Fibroblast of lung (primary cell): Measurements from ENCODE around the gene KAT2B. TPM values are rescaled to one million over a fixed set of nuclear protein-coding genes. Genes with fewer than 3 reads are reported as not detected.

Experiments
- DNase-seq, 2 donors: peaks; one replicate each; pipeline versions ENCODE4 v3.0.0 to v3.0.0-alpha.2; 2010; ENCODE audit warnings: low read depth in 2 of 2
- H2AFZ ChIP-seq: 2 replicates; pipeline ENCODE4 v1.5.1; 2012; ENCODE audit warnings: low read length, control low read depth, inconsistent platforms
- H3K27ac ChIP-seq: 2 replicates; pipeline ENCODE4 v1.5.1; 2011; ENCODE audit warnings: low read length, control low read depth; ENCODE audit not compliant: insufficient read depth
- H3K27me3 ChIP-seq: 2 replicates; pipeline ENCODE4 v1.5.1; 2011; ENCODE audit warnings: mild to moderate bottlenecking, low read length; ENCODE audit not compliant: control insufficient read depth, insufficient read depth
- H3K36me3 ChIP-seq: 2 replicates; pipeline ENCODE4 v1.5.1; 2011; ENCODE audit warnings: low read length; ENCODE audit not compliant: control insufficient read depth, insufficient read depth
- H3K4me1 ChIP-seq: 2 replicates; pipeline ENCODE4 v1.5.1; 2011; ENCODE audit warnings: low read length; ENCODE audit not compliant: control insufficient read depth, insufficient read depth; ENCODE audit errors: extremely low read depth
- H3K4me2 ChIP-seq: 2 replicates; pipeline ENCODE4 v1.5.1; 2011; ENCODE audit warnings: low read length, control low read depth; ENCODE audit not compliant: insufficient read depth; ENCODE audit errors: extremely low read depth
- H3K4me3 ChIP-seq, 4 experiments: fragments of 200-600 bp in 1 of 4; sonication (generic) in 1 of 4; replicated peaks in 1 of 4; 2 replicates each; pipeline ENCODE4 v1.5.1; 2011 to 2016; ENCODE audit warnings: low read length in 4 of 4, low read depth in 3 of 4, mild to moderate bottlenecking in 3 of 4, control low read depth in 2 of 4, inconsistent platforms in 1 of 4, mixed read lengths in 1 of 4; ENCODE audit not compliant: insufficient read depth in 1 of 4; ENCODE audit errors: control extremely low read depth in 1 of 4
- H3K79me2 ChIP-seq: 2 replicates; pipeline ENCODE4 v1.5.1; 2012; ENCODE audit warnings: mild to moderate bottlenecking, low read length, inconsistent platforms; ENCODE audit not compliant: control insufficient read depth, insufficient read depth
- H3K9ac ChIP-seq: 2 replicates; pipeline ENCODE4 v1.5.1; 2011; ENCODE audit warnings: mild to moderate bottlenecking, low read length, control low read depth; ENCODE audit not compliant: insufficient read depth
- H3K9me3 ChIP-seq: 2 replicates; pipeline ENCODE4 v1.5.1; 2012; ENCODE audit warnings: low read depth, low read length; ENCODE audit not compliant: control insufficient read depth, insufficient read depth
- H4K20me1 ChIP-seq: 2 replicates; pipeline ENCODE4 v1.5.1; 2011; ENCODE audit warnings: low read length; ENCODE audit not compliant: control insufficient read depth, insufficient read depth; ENCODE audit errors: extremely low read depth
- EZH2 ChIP-seq: IDR thresholded peaks from 2 replicates; pipeline ENCODE4 v1.5.1; 2012; ENCODE audit warnings: low read length, control low read depth, mild to moderate bottlenecking; ENCODE audit errors: missing control alignments
- polyA plus RNA-seq, 2 donors: library from polyadenylated mRNA; depleted of rRNA in 1 of 2; stranded (reverse) in 1 of 2; unstranded in 1 of 2; fragments of >200 nt; gene quantifications; 2 replicates each; pipeline ENCODE4 v1.2.1, GENCODE V29; 2011 to 2012; ENCODE audit warnings: missing spikeins in 1 of 2
- total RNA-seq: library from RNA; depleted of rRNA; stranded (reverse); fragments of >200 nt; gene quantifications from 2 replicates; pipeline ENCODE4 v1.2.1, GENCODE V29; 2014
- TF ChIP-seq, protein P1 (sequence below), 2 donors: IDR thresholded peaks in 1 of 2; conservative IDR thresholded peaks in 1 of 2; 1 replicate in 1 of 2; 2 replicates in 1 of 2; pipeline ENCODE4 v1.5.1; 2011 to 2012; ENCODE audit warnings: low read length in 2 of 2, control low read depth in 1 of 2, inconsistent platforms in 1 of 2, low read depth in 1 of 2, mild to moderate bottlenecking in 1 of 2

The KAT2B gene
- total and polyA plus RNA-seq, 2 donors (not counting 1 experiment from before 2014, with no cell fraction given): 9.1 to 14.7 TPM

- Histone ChIP-seq H3K9me3 (no peaks in the 10 kb centered on the region), H4K20me1 (no peaks in the 10 kb centered on the region), H3K36me3 (no peaks in the 10 kb centered on the region), H3K4me3 (no peak overlapping the region), H3K27me3 (no peaks in the 10 kb centered on the region), H3K4me1 (no peaks in the 10 kb centered on the region), H2AFZ (no peak overlapping the region), H3K4me2 (no peak overlapping the region), H3K27ac (no peak overlapping the region), H3K79me2 (no peaks in the 10 kb centered on the region), H3K9ac (no peak overlapping the region)
- TF ChIP-seq EZH2: no peak
- DNase-seq: no peak
These were observed 28.9 kb downstream of the KAT2B start for GRCh38 chr3:20069178-20069532.

DNA sequence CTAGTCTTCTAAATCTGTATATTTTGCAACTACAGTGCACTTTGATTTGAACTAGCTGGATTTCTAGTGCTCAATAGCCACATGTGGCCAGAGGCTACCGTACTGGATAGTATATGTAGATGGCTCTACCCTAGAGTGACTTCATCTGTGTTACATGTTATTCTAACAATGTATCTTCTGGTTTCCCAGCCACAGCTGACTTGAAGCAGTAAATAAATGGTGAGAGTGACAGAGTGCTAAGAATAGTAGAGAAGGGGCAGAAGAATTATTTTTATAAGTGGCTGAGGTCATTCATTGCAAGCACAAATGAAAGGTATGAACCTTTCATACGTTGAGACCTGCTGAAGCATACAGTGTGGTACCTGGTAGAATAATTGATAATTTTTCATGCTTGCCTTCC is 30.9 kb downstream of the KAT2B start:
- no peak for DNase-seq
- no peak overlapping the region for H3K4me3 ChIP-seq
- H3K4me1 ChIP-seq: no peaks in the 10 kb centered on the region
- no peaks in the 10 kb centered on the region for H3K9me3 ChIP-seq
- no peak for TF ChIP-seq EZH2
- TF ChIP-seq, protein P1, sequence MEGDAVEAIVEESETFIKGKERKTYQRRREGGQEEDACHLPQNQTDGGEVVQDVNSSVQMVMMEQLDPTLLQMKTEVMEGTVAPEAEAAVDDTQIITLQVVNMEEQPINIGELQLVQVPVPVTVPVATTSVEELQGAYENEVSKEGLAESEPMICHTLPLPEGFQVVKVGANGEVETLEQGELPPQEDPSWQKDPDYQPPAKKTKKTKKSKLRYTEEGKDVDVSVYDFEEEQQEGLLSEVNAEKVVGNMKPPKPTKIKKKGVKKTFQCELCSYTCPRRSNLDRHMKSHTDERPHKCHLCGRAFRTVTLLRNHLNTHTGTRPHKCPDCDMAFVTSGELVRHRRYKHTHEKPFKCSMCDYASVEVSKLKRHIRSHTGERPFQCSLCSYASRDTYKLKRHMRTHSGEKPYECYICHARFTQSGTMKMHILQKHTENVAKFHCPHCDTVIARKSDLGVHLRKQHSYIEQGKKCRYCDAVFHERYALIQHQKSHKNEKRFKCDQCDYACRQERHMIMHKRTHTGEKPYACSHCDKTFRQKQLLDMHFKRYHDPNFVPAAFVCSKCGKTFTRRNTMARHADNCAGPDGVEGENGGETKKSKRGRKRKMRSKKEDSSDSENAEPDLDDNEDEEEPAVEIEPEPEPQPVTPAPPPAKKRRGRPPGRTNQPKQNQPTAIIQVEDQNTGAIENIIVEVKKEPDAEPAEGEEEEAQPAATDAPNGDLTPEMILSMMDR (conservative IDR thresholded peaks at IDR 0.05 in 1 of 2, IDR thresholded peaks at IDR 0.05 in 1 of 2; ENCODE audit: low read depth in 1 of 2, low read length in 2 of 2): no peak
- no peaks in the 10 kb centered on the region for H3K27me3 ChIP-seq
- H2AFZ ChIP-seq: no peak overlapping the region
- no peak overlapping the region for H3K4me2 ChIP-seq
- no peaks in the 10 kb centered on the region for H4K20me1 ChIP-seq
- no peaks in the 10 kb centered on the region for H3K36me3 ChIP-seq
- no peak overlapping the region for H3K27ac ChIP-seq
- H3K79me2 ChIP-seq: no peaks in the 10 kb centered on the region
- H3K9ac ChIP-seq: no peak overlapping the region

DNA sequence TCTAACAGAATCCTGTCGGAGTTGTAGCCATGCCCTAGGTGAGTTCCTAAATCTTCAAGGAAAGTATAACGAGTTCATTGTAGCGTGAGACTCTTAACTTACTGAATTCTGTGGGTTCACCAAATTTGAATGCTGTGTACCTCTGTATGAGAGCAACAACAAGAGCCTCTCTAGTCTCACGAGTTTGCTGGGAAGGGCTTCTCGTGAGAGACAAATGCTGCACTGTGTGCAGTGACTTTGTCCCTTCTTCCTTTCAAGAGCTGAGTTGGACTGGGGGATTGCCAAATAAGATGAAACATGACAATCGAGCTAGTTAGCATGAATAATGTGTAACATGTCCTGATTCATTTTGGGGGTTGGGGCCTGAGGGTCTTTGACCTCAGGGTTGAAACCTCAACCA is 32.2 kb downstream of the KAT2B start:
- H3K27me3 ChIP-seq: no peaks in the 10 kb centered on the region
- no peak overlapping the region for H3K4me3 ChIP-seq
- H3K36me3 ChIP-seq: no peaks in the 10 kb centered on the region
- DNase-seq: no peak
- no peak overlapping the region for H3K9ac ChIP-seq
- no peaks in the 10 kb centered on the region for H4K20me1 ChIP-seq
- H3K4me1 ChIP-seq: no peaks in the 10 kb centered on the region
- H3K4me2 ChIP-seq: no peak overlapping the region
- no peak for TF ChIP-seq EZH2
- no peak overlapping the region for H3K27ac ChIP-seq
- no peaks in the 10 kb centered on the region for H3K9me3 ChIP-seq
- no peak overlapping the region for H2AFZ ChIP-seq
- H3K79me2 ChIP-seq: no peaks in the 10 kb centered on the region

- no peak for DNase-seq
- H3K36me3 ChIP-seq: no peaks in the 10 kb centered on the region
- no peaks in the 10 kb centered on the region for H3K79me2 ChIP-seq
- TF ChIP-seq, protein P1 (conservative IDR thresholded peaks at IDR 0.05 in 1 of 2, IDR thresholded peaks at IDR 0.05 in 1 of 2; ENCODE audit: low read depth in 1 of 2, low read length in 2 of 2): no peak
- no peak for TF ChIP-seq EZH2
- H4K20me1 ChIP-seq: no peaks in the 10 kb centered on the region
- no peaks in the 10 kb centered on the region for H3K4me1 ChIP-seq
- H3K9me3 ChIP-seq: no peaks in the 10 kb centered on the region
- H3K4me2 ChIP-seq: no peak overlapping the region
- no peak overlapping the region for H3K27ac ChIP-seq
- no peak overlapping the region for H3K4me3 ChIP-seq
- H2AFZ ChIP-seq: no peak overlapping the region
- no peak overlapping the region for H3K9ac ChIP-seq
- no peaks in the 10 kb centered on the region for H3K27me3 ChIP-seq
These were observed 32.8 kb downstream of the KAT2B start for GRCh38 chr3:20073068-20073467.
